Caki2 (cell line): Measurements from ENCODE around the gene SLC12A1. TPM values are rescaled to one million over a fixed set of nuclear protein-coding genes. Genes with fewer than 3 reads are reported as not detected.
A peak's percentile ranks its signal among the peaks of the same experiment; 100 is the strongest.

ENCODE experiments used
- DNase-seq: peaks from one replicate; pipeline ENCODE4 v3.0.0-alpha.2; 2015; ENCODE audit warnings: low read depth
- in situ Hi-C: cut with HindIII; loops from 2 replicates; pipeline ENCODE4 v1.10.0; 2016; ENCODE audit warnings: low sequenced_read_pairs, low pct_unique_long_range_greater_than_20kb, mixed read lengths
- total RNA-seq: library from RNA; depleted of rRNA; stranded (reverse); fragments of >200 nt; shearing (Covaris generic); gene quantifications from 2 replicates; pipeline ENCODE4 v1.2.3, GENCODE V29; 2014; ENCODE audit warnings: low replicate concordance; rRNA removed

Gene SLC12A1
- total RNA-seq, 1 experiment from 2014 or later: not detected

DNA sequence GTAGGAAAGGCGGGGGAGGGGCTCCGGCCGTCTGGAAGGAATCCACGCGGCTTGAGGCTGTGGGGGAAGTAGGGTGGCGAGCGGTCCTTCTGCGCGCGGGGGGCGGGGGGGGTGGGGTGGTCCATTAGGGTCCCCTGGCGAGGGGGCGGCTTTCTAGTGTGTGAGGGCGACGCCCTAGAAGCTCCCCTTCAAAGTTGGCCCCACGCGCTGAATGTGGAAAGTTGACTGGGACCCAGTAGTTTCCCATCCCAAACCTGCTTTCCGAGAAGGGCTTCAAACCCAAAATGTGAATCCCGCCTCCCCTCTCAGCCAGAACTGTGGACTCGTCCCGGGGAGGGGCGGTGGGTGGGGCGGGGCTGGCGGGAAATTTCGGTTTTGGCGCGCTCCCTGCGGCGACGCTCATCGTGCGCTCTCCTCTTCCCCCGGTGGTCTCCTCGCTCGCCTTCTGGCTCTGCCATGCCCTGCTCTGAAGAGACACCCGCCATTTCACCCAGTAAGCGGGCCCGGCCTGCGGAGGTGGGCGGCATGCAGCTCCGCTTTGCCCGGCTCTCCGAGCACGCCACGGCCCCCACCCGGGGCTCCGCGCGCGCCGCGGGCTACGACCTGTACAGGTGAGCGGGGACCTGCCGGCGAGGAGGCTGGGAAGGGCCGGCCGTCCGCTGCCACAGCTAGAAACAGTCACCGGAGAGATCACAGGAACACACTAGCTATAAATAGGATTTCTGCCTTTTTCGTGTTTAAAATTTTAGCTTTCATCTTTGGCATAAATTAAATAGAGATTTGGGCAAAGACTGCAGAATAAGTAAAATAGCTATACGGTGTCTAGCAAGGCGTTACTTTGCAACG lies 125.9 kb downstream of the SLC12A1 start:
- in situ Hi-C loops: no loop called here

DNA sequence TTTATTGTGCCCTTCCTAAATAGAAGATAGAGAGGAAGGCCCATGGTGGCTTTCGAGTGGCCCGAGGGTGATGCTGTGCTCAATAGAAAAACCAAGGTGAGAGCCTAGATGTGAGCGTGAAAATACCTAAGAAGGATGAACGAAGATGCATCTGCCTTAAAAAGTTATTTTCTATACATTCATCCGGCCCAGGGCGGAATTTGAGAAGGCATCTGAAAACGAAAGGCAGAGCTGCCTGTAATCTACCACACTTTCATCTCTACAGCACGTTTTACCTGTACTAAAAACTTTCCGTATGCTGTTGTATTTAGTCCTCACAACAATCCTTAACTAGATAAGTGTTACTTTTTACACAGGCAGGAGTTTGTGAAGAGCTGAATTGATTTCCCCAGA lies 126.5 kb downstream of the SLC12A1 start:
- no peak for DNase-seq
- in situ Hi-C loops: no loop called here

More for the DNA sequence above, 125.9 kb downstream of the SLC12A1 start:
- peak; percentile 52 for DNase-seq

DNA sequence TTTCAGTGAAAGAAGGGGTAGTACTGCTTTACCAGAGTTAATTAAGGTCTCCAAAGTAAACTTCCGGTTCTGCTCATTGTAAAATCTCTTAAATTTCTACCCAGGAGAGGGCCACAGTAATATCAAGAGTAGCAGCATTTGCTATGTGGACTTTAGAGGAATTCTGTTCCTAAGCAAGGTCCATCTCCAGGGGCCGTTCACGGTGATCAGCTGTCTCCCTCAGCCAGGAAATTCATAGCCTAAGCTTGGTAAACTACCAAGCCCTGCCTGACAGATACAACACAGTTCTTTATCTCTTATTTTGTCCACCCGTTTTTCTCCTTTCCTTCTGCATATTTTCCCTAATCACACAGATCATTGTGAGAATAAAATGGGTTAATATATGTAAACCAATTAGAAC lies 127.4 kb downstream of the SLC12A1 start:
- in situ Hi-C loops: no loop called here

DNA sequence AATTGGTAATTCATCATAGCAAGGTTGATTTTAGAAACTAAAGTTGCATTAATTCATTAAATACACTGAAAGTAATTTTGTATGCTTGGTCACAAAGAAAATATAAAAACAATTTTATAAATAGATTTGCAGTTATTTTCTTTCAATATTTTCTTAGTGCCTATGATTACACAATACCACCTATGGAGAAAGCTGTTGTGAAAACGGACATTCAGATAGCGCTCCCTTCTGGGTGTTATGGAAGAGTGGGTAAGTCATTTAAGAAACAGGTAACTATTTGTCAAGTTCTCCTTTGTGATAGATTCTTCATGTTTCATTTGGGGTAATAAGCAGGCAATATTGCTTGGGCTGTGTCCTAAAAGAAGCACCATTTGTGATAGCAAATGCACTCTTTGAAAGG lies 128.2 kb downstream of the SLC12A1 start:
- in situ Hi-C loops: no loop called here
- no peak for DNase-seq

More for the DNA sequence above, 127.4 kb downstream of the SLC12A1 start:
- DNase-seq: no peak

DNA sequence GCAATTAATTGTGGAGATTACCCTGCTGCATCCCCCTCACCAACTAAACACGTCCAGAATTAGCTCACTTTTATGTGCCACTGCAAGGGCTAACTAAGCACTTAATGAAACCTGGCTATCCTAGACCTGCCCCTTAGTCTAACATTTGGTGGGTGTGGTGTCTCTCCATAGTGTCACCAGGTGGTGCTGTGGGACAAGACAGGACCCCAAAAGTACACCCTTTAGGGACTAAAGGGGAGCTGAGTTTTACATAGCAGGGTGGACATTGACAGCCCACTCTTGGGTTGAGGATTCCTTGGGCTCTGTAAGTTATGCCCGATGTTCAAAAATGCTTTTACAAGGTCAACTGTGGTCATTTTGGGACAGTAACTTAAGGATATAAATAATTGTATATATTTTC lies 130.8 kb downstream of the SLC12A1 start:
- DNase-seq: no peak
- in situ Hi-C loops: no loop called here

DNA sequence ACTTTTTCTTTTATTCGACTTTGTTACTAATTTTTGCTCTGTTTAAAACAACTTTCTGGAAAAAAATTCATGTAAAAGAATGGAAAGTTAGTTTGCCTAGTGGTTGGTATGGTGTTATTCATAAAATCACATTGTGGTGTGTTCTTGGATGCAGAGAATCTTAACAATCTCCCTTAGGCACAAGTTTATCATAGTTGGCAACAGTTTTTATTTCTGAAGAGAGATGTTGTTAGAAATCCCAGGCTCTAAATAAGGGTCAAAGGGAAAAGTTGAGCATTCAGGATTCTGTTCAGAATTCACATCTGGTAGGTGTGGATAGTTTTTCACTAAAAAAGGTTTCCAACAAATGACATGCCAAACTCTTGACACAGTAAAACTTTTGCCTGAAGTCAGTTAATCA lies 131.5 kb downstream of the SLC12A1 start:
- in situ Hi-C loops: no loop called here
- no peak for DNase-seq

DNA sequence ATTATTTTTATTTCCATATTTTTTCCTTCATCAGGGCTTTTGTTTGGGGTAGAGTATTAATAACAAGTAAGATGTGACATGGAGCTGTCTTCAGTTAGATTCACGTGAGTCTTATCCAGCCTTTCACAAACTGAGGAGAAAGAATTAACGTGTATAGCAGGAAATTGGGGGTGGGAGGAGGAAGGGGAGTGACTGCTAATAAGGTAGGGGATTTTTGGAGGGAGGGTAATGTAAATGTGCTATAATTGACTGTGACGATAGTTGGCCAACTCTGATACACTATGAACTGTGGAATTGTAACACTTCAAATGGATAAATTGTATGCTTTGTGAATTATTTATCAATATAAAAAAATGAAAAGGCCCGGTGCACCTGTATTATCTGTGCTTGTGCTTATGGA lies 134.0 kb downstream of the SLC12A1 start:
- DNase-seq: no peak
- in situ Hi-C loops: no loop called here

DNA sequence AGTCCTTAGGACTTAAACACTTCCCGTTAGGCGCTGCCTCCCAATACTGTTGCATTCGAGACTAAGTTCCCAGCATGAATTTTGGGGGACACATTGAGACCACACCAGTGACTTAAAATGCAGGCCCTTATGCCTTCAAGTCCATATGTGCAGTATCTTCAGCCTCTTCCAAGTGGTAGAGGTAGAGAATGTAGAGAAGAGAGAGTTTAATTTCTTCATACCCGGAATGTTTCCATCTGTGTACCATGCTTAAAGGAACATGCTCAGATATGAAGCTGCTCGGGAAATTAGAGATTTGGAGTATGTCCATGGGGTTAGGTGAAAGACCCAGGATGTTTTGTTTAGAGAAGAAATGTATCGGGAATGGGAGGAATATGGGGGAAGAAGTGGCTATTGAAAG lies 137.8 kb downstream of the SLC12A1 start:
- in situ Hi-C loops: no loop called here

DNA sequence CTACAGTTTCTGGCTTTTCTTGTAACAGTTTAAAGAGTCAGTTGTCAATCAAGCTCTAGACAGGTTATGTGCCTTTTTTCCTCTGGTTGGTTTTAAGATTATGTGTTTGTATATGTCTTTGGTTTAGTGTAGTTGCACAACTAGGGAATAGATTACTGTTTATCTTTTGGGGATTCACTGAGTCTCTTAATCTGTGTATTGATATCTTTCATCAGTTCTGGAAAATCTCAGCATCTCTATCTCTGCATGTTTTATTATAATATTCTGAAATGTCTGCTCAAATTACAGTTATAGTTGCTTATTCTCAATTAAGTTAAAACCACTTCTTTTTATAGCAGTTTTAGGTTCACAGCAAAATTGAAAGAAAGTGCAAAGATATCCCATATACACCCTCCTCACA lies 139.4 kb downstream of the SLC12A1 start:
- no peak for DNase-seq
- in situ Hi-C loops: no loop called here

More for the DNA sequence above, 137.8 kb downstream of the SLC12A1 start:
- no peak for DNase-seq

DNA sequence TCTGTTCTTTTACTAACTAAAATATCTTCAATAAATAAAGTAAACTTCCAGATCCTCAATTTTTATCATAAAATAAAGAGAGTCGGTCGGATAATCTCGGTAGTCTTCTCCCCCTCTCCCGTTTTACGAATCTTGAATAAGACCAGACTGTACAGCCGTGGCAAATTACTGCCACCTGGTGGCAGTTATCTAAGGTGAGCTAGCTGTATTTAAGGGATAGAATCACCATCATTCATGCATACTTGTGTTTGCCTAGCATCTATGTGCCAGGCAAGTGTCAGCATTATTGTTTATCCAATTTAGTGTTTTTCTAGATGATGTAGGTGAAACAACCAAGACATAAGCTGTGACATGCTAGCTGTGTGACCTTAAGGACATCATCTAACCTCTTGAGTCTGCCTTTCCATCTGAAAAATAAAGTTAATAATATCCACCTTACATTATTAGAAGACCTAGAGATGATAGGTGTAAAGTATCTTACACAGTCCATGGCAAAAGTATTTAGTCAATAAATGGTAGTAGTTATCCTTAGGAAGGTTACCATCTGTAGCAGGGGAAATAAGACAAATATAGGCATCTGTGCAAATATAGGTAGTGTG lies 146.5 kb downstream of the SLC12A1 start:
- DNase-seq: peak; percentile 51

More for the DNA sequence above, 146.5 kb downstream of the SLC12A1 start:
- in situ Hi-C loops: no loop called here

Other genes with a start within 250 kb of the SLC12A1 start
- gene SLC24A5, start 85.3 kb upstream of the SLC12A1 start, total RNA-seq: not detected in 2 replicates
- 21.8 and 36.1 TPM in 2 replicates for gene MYEF2, start 28.0 kb upstream of the SLC12A1 start, total RNA-seq
- gene CTXN2, start 14.6 kb upstream of the SLC12A1 start, total RNA-seq: not detected in 2 replicates
- 131 and 141 TPM in 2 replicates for gene DUT, start 125.1 kb downstream of the SLC12A1 start, total RNA-seq